HUES48 (cell line): ENCODE results near the gene CLDN7.
A peak's percentile ranks its signal among the peaks of the same experiment; 100 is the strongest.
"Not testable (repeated sequence)": the region's sequence is repeated elsewhere in the genome, so short reads cannot be mapped to it uniquely, and the experiment has no call there.

ENCODE experiments used
- H3K27ac ChIP-seq: one replicate; pipeline ENCODE4 v1.7.0; 2013; ENCODE audit warnings: low read depth, low read length, inconsistent platforms
- H3K27me3 ChIP-seq: 2 replicates; pipeline ENCODE4 v1.6.1; 2013; ENCODE audit warnings: mild to moderate bottlenecking, low read length; ENCODE audit not compliant: control insufficient read depth, insufficient read depth
- H3K36me3 ChIP-seq: 2 replicates; pipeline ENCODE4 v1.6.1; 2013; ENCODE audit warnings: low read length; ENCODE audit not compliant: control insufficient read depth, insufficient read depth
- H3K4me1 ChIP-seq: 2 replicates; pipeline ENCODE4 v1.6.1; 2013; ENCODE audit warnings: mild to moderate bottlenecking, low read length; ENCODE audit not compliant: control insufficient read depth, insufficient read depth
- H3K4me3 ChIP-seq: 2 replicates; pipeline ENCODE4 v1.5.1; 2013; ENCODE audit warnings: mild to moderate bottlenecking, low read depth, low read length
- H3K9ac ChIP-seq: 2 replicates; pipeline ENCODE4 v1.6.1; 2013; ENCODE audit warnings: mild to moderate bottlenecking, low read depth, low read length, moderate library complexity
- H3K9me3 ChIP-seq: 2 replicates; pipeline ENCODE4 v1.6.1; 2013; ENCODE audit warnings: low read length; ENCODE audit not compliant: control insufficient read depth, insufficient read depth

Gene CLDN7

DNA sequence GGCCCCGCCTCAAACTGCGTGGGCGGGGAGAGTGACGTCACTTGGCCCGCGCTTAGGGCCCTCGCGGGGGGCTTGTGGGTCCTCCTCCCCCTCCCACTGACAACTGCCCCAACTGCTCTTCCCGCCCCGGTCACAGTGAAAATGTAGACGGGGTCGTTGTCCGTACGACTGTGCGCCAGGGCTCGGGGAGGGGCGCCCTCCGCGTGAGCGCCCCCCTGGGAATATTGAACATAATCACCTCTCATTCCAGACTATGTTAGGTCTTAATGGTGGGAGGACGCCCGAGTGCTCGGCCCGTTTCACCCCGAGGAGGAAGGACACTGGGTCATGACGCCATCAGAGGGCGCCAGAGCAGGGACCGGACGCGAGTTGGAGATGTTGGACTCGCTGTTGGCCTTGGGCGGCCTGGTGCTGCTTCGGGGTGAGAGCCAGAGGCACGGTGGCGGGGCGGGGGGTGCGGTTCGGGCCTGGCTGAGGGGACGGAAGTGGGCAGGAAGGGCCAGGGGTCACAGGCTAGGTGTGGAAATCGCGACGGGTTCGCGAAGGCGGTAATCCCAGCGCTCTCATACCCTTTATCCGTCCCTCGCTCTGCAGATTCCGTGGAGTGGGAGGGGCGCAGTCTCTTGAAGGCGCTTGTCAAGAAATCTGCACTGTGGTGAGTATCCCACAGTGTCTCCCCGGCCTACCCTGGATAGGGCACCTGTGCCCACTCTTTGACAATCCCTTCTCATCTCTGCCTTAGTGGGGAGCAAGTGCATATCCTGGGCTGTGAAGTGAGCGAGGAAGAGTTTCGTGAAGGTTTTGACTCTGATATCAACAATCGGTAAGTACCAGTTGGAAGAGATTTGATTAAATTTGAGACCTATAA lies 9.9 kb downstream of the CLDN7 start, which contains the start of gene ELP5:
TSS of gene ELP5 (plus strand) at position 40 of the 868 bp plus-strand sequence. CDS start at position 376, 336 bp downstream.
- H3K9ac ChIP-seq, result peak within 1 kb of the TSS; percentile 89
- H3K36me3 ChIP-seq, result peaks cover 37% of the 10 kb centered on the region
- H3K27me3 ChIP-seq, result no peaks in the 10 kb centered on the region
- peaks cover 15% of the 10 kb centered on the region for H3K4me1 ChIP-seq
- no peaks in the 10 kb centered on the region for H3K9me3 ChIP-seq
- H3K4me3 ChIP-seq, result peak within 1 kb of the TSS; percentile 83
- peak within 1 kb of the TSS; percentile 99 for H3K27ac ChIP-seq

GRCh38 chr17:7251661-7252175 lies 10.6 kb downstream of the CLDN7 start, which contains the start of gene CTDNEP1:
Gene CTDNEP1, minus strand, starts transcription at chr17:7251734. Its CDS starts 438 bp downstream, at chr17:7251296.
- Histone ChIP-seq H3K27ac (peak within 1 kb of the TSS; percentile 99), H3K4me3 (peak within 1 kb of the TSS; percentile 83), H3K36me3 (peaks cover 35% of the 10 kb centered on the region)

DNA sequence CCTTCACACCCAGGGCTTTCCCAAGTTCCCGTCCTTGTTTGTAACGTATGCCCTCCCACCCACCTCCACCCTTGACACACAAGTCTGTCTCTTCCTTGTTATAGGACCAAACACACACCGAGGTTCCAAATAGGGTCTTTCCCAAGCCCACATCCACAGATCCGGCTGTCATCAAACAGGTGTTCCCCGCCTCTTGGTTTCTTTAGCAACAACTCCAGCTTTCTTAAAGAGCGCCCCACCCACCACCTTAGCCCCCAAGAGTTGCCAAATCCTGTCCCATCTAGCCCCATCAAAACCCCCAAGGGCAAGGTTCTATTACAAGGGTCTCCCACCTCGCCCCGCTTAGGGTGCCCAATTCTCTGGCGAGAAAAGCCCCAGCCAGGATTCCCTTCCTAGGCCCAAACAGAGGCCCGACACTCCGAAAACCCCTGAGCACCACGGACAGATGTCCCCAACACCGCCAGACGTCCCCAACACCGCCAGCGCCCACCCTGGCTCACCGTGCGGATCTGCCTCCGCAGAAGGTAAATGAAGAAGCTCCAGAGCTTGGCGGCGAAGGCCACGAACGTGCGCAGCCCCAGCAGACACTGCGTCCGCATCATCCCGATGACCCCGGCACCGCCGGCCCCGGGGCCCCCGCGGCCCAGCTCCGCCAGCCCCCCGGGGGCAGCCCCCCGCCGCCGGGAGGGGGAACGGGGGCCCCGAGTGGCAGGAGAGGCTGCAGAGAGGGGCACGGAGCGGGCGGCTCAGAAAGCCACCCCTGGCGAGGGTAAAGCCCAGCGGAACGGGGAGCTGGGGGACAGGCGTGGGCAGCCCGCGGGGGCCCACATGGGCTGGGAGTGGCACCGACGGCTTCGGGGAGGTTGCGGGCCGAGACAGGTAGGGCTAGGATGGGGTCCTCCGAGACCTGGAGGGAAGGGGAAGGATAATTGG lies 11.3 kb downstream of the CLDN7 start:
- H3K9me3 ChIP-seq, result no peaks in the 10 kb centered on the region
- no peaks in the 10 kb centered on the region for H3K27me3 ChIP-seq

More at GRCh38 chr17:7251661-7252175, 10.6 kb downstream of the CLDN7 start, which contains the start of gene CTDNEP1:
- Histone ChIP-seq H3K9me3 (no peaks in the 10 kb centered on the region), H3K9ac (peak within 1 kb of the TSS; percentile 89), H3K27me3 (no peaks in the 10 kb centered on the region), H3K4me1 (peaks cover 15% of the 10 kb centered on the region)

DNA sequence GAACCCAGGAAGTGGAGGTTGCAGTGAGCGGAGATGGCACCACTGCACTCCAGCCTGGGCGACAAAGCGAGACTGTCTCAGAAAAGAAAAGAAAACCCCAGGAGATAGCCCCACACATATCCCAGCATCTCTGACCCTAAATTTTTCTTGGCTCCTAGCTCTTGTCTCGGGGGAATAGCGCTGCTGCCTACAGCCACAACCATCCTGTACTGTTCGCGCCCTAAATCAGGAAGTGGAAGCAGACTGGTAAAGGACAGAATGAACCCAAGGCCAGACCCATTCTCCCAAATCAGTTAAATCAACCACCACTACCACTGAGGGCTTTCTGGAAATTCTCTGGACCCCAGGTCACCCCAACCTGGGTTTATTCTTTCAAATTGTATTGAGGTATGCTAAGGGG lies 12.4 kb downstream of the CLDN7 start:
- H3K9ac ChIP-seq, result no peak overlapping the region
- H3K4me1 ChIP-seq, result peaks cover 15% of the 10 kb centered on the region
- no peaks in the 10 kb centered on the region for H3K27me3 ChIP-seq
- peak overlapping the region; percentile 83 for H3K4me3 ChIP-seq
- H3K9me3 ChIP-seq, result no peaks in the 10 kb centered on the region
- H3K36me3 ChIP-seq, result peaks cover 32% of the 10 kb centered on the region
- no peak overlapping the region for H3K27ac ChIP-seq

More for the DNA sequence above, 11.3 kb downstream of the CLDN7 start:
- H3K9ac ChIP-seq, result peak overlapping the region; percentile 58
- H3K36me3 ChIP-seq, result peaks cover 35% of the 10 kb centered on the region
- H3K27ac ChIP-seq, result peak overlapping the region; percentile 99
- peak overlapping the region; percentile 83 for H3K4me3 ChIP-seq
- peaks cover 15% of the 10 kb centered on the region for H3K4me1 ChIP-seq

DNA sequence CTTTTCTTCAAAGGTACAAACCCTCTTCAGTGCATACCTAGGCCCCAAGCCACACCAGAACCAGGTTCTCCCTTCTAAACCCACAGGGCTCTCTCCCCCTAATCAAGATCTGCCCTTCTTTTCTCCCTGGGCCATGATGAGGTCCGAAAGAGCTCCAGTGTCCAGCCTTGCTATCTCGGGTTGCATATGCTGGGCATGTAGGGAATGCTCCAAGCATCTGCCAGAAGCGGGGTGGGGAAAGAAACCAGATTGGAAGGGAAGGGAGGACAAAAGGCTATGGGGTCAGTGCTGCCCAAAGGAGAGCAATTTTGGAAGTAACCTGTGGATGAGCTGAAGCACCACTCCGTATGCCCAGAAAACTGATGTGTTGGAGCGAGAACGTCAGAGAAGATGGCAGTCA lies 13.1 kb downstream of the CLDN7 start:
- Histone ChIP-seq H3K9me3 (no peaks in the 10 kb centered on the region), H3K9ac (no peak overlapping the region), H3K27me3 (no peaks in the 10 kb centered on the region), H3K36me3 (peaks cover 32% of the 10 kb centered on the region), H3K4me1 (peaks cover 15% of the 10 kb centered on the region), H3K4me3 (no peak overlapping the region), H3K27ac (no peak overlapping the region)

DNA sequence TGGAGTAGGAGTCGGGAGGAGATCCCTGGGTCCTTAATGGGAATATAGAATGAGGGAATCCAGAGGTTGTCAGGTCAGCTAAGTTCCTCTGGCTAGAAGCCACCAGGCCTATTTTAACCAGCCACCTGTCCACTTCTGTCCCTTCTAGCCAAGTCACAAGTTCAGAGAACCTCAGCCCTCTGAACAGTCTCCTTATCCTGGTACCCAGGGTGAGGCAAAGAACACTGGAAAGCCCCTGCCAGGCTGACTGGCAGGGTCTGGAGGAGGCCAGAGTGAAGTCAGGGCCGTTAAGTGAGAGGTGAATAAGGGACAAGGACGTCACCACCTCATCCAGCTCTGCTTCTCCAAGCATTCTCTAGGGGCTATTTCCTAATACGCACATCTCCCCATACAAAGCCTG lies 13.5 kb downstream of the CLDN7 start:
- Histone ChIP-seq H3K4me3 (no peak overlapping the region), H3K9me3 (no peaks in the 10 kb centered on the region), H3K4me1 (peaks cover 15% of the 10 kb centered on the region), H3K36me3 (peaks cover 33% of the 10 kb centered on the region), H3K27me3 (no peaks in the 10 kb centered on the region), H3K27ac (no peak overlapping the region), H3K9ac (no peak overlapping the region)

- H3K27ac ChIP-seq, result no peak overlapping the region
- H3K4me1 ChIP-seq, result peaks cover 12% of the 10 kb centered on the region
- H3K9ac ChIP-seq, result no peak overlapping the region
- H3K27me3 ChIP-seq, result no peaks in the 10 kb centered on the region
- no peak overlapping the region for H3K4me3 ChIP-seq
- H3K9me3 ChIP-seq, result no peaks in the 10 kb centered on the region
- peaks cover 31% of the 10 kb centered on the region for H3K36me3 ChIP-seq
These were observed 15.5 kb downstream of the CLDN7 start for GRCh38 chr17:7246779-7247178.

- H3K4me1 ChIP-seq, H3K27ac ChIP-seq, H3K9ac ChIP-seq, H3K9me3 ChIP-seq, H3K27me3 ChIP-seq, H3K4me3 ChIP-seq: not testable (repeated sequence)
- H3K36me3 ChIP-seq, result peaks cover 42% of the 10 kb centered on the region
These were observed 18.4 kb downstream of the CLDN7 start for GRCh38 chr17:7243838-7244237.

GRCh38 chr17:7243453-7243729 lies 18.9 kb downstream of the CLDN7 start:
- Histone ChIP-seq H3K27ac (peak overlapping the region; percentile 69), H3K9me3 (no peaks in the 10 kb centered on the region), H3K36me3 (peaks cover 42% of the 10 kb centered on the region), H3K27me3 (no peaks in the 10 kb centered on the region), H3K4me3 (peak overlapping the region; percentile 69), H3K9ac (no peak overlapping the region; the same call in 1 of the 2 replicates), H3K4me1 (peaks cover 9% of the 10 kb centered on the region)

DNA sequence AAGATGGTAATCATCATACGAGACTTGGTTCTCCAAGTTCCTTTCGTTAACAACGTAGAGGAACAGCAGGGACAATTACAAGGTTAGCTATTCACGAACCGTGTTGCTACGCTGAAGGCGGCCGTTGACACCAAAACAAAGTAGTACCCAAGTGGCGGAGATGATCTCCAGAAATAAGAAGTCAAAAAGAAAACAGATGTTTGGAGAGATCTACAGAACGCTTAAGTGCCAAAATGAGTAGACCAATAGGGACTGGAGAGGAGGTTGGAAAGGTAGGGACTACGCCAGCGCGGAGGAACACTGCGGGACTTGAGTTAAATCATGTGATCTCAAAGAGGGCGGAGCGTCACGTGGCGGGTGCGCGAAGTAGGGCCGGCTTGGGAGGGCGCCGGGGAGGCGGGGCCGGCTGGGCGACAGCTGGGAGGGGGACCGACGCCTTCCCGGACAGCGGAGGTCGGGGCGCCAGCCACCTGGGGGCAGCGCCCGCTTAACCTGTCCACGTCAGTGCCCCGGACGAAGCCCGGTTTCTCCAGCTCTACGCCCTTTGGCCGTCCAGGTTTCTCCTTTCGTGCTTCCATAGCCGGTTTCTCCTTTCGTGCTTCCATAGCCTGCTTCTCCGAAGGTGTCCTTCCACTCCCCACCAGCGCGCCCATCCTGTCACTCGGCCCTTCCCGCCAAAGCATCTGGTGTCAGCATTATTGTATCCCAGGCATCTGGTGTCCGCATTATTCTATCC lies 19.4 kb downstream of the CLDN7 start:
- peak overlapping the region; percentile 88 for H3K27ac ChIP-seq
- H3K9me3 ChIP-seq, result no peaks in the 10 kb centered on the region
- no peaks in the 10 kb centered on the region for H3K27me3 ChIP-seq
- H3K4me3 ChIP-seq, result peak overlapping the region; percentile 69
- peaks cover 42% of the 10 kb centered on the region for H3K36me3 ChIP-seq
- H3K9ac ChIP-seq, result peak overlapping the region; percentile 68
- H3K4me1 ChIP-seq, result peaks cover 9% of the 10 kb centered on the region
